ENCODE measurements around the gene FAM98B. TPM values are rescaled to one million over a fixed set of nuclear protein-coding genes. Genes with fewer than 3 reads are reported as not detected.

Gene FAM98B
- total RNA-seq, 1 experiment from 2014 or later = 38.1 TPM

DNA sequence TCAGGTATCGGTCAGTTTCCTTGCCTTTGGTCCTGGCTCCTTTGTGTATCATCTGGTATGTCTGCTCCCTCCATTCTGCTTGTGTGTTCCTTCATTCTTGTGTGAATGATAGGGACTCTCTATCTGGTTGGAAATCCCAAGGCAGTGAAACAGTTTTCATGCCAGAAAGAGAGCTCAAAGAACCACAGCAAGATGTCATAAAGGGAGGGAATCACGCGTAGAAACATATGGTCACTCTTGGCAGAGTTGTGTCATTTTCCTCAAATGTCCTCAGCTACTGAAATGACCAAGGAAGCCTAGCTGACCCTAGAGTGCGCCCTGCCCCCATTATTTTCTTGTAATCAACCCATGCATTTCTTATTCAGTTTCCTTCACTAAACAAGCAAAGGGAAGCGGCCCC is 62.7 kb downstream of the FAM98B start:
- no peaks in the 10 kb centered on the region for H3K9me3 Mint-ChIP-seq
- H3K27ac Mint-ChIP-seq = peak overlapping the region; percentile 93
- ChIA-PET CTCF (interaction anchor here (1.1 to 3.4 kb wide), 4 partner anchors 47 to 183 kb away, joined by 3 to 20 read pairs (median 15); partner anchors contain the start of gene RASGRP1), POLR2A (no interaction called here)
- H3K27me3 Mint-ChIP-seq (ENCODE audit: low read depth) = no peaks in the 10 kb centered on the region
- TF ChIP-seq JUN (CRISPR knock-in tag; IDR thresholded peaks at IDR 0.05) (no peak), ESRRA (CRISPR knock-in tag; IDR thresholded peaks at IDR 0.05; ENCODE audit: borderline replicate concordance) (no peak), FOXJ3 (CRISPR knock-in tag; IDR thresholded peaks at IDR 0.05; ENCODE audit: borderline replicate concordance) (no peak)
- H3K4me1 Mint-ChIP-seq = peaks cover 41% of the 10 kb centered on the region
- no peak for DNase-seq (ENCODE audit: low spot score)
- H3K36me3 Mint-ChIP-seq = no peaks in the 10 kb centered on the region
- no peak for ATAC-seq
- no peak overlapping the region for H3K4me3 Mint-ChIP-seq

DNA sequence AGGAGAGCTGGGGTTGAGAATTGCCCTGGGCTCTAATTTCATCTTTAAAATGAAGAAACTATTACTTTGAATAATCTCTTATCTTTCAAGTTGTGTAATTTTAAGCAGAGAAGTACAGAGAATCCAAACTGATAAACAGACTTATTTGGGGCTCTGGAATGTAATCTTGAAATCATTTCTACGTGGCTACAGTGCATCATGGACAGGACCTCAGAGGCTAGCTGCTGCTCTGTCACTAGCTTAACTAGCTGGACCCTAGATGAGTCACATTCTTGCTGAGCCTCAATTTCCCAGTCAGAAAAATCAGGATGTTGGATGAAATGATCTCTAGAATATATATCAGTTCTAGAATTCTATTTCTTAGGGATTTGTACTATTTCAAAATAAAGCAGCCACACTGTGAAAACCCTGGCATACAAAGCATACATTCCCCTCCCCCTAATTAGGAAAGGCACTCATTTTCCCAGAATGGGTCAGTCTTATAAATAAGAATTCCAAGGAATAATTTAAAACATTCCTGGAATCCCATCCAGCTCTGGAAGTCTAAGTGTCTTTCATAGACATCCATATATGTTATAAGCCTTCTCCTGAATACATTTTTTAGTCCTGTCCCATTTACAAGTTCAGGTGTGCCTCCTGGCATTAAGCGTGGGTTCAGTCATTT is 63.5 kb downstream of the FAM98B start:
- Mint-ChIP-seq H3K27me3 (ENCODE audit: low read depth) (no peaks in the 10 kb centered on the region), H3K4me3 (no peak overlapping the region), H3K4me1 (peaks cover 41% of the 10 kb centered on the region), H3K9me3 (no peaks in the 10 kb centered on the region), H3K36me3 (no peaks in the 10 kb centered on the region), H3K27ac (no peak overlapping the region)
- DNase-seq (ENCODE audit: low spot score) = no peak
- TF ChIP-seq, protein P1, sequence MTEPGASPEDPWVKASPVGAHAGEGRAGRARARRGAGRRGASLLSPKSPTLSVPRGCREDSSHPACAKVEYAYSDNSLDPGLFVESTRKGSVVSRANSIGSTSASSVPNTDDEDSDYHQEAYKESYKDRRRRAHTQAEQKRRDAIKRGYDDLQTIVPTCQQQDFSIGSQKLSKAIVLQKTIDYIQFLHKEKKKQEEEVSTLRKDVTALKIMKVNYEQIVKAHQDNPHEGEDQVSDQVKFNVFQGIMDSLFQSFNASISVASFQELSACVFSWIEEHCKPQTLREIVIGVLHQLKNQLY (CRISPR knock-in tag; IDR thresholded peaks at IDR 0.05) = no peak
- ChIA-PET CTCF (interaction anchor here (1.1 to 3.4 kb wide), 4 partner anchors 47 to 182 kb away, joined by 3 to 20 read pairs (median 15); partner anchors contain the start of gene RASGRP1), POLR2A (no interaction called here)
- no peak for ATAC-seq

DNA sequence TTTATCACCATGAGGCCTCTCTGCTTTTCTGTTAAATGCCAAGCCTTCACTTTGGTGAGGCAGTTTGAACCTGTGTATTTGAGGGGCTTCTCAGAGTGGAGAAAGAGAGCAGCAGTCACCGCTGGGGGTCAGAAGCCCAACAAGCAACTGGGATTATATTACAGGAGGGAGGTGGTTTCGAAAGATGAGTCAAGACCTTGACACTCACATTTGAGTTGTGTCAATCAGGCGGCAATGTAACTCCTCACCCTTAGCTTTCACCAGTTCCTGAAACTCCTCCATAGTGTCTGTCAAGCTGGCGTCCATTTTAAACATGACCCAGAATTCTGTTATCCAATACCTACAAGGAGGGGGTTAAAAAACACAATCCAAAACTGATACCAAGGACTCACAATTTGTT is 64.2 kb downstream of the FAM98B start:
- Mint-ChIP-seq H3K4me3 (no peak overlapping the region), H3K9me3 (no peaks in the 10 kb centered on the region), H3K36me3 (no peaks in the 10 kb centered on the region), H3K27me3 (ENCODE audit: low read depth) (no peaks in the 10 kb centered on the region), H3K27ac (no peak overlapping the region; the same call in 1 of the 2 replicates), H3K4me1 (peaks cover 44% of the 10 kb centered on the region)
- DNase-seq (ENCODE audit: low spot score) = no peak
- ChIA-PET POLR2A (no interaction called here), CTCF (interaction anchor here (1.1 to 3.1 kb wide), 3 partner anchors 46 to 182 kb away, joined by 3 to 20 read pairs (median 10); partner anchors contain the start of gene RASGRP1)
- ATAC-seq = no peak
- TF ChIP-seq RORB (CRISPR knock-in tag; IDR thresholded peaks at IDR 0.05) = no peak
- no peak for TF ChIP-seq CREM (CRISPR knock-in tag; IDR thresholded peaks at IDR 0.05)
- TF ChIP-seq, protein P2, sequence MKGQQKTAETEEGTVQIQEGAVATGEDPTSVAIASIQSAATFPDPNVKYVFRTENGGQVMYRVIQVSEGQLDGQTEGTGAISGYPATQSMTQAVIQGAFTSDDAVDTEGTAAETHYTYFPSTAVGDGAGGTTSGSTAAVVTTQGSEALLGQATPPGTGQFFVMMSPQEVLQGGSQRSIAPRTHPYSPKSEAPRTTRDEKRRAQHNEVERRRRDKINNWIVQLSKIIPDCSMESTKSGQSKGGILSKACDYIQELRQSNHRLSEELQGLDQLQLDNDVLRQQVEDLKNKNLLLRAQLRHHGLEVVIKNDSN (CRISPR knock-in tag; IDR thresholded peaks at IDR 0.05) = no peak
- TF ChIP-seq, protein P3, sequence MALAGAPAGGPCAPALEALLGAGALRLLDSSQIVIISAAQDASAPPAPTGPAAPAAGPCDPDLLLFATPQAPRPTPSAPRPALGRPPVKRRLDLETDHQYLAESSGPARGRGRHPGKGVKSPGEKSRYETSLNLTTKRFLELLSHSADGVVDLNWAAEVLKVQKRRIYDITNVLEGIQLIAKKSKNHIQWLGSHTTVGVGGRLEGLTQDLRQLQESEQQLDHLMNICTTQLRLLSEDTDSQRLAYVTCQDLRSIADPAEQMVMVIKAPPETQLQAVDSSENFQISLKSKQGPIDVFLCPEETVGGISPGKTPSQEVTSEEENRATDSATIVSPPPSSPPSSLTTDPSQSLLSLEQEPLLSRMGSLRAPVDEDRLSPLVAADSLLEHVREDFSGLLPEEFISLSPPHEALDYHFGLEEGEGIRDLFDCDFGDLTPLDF (CRISPR knock-in tag; IDR thresholded peaks at IDR 0.05) = no peak
- no peak for TF ChIP-seq GTF2I (CRISPR knock-in tag; conservative IDR thresholded peaks at IDR 0.05)
- TF ChIP-seq, protein P4, sequence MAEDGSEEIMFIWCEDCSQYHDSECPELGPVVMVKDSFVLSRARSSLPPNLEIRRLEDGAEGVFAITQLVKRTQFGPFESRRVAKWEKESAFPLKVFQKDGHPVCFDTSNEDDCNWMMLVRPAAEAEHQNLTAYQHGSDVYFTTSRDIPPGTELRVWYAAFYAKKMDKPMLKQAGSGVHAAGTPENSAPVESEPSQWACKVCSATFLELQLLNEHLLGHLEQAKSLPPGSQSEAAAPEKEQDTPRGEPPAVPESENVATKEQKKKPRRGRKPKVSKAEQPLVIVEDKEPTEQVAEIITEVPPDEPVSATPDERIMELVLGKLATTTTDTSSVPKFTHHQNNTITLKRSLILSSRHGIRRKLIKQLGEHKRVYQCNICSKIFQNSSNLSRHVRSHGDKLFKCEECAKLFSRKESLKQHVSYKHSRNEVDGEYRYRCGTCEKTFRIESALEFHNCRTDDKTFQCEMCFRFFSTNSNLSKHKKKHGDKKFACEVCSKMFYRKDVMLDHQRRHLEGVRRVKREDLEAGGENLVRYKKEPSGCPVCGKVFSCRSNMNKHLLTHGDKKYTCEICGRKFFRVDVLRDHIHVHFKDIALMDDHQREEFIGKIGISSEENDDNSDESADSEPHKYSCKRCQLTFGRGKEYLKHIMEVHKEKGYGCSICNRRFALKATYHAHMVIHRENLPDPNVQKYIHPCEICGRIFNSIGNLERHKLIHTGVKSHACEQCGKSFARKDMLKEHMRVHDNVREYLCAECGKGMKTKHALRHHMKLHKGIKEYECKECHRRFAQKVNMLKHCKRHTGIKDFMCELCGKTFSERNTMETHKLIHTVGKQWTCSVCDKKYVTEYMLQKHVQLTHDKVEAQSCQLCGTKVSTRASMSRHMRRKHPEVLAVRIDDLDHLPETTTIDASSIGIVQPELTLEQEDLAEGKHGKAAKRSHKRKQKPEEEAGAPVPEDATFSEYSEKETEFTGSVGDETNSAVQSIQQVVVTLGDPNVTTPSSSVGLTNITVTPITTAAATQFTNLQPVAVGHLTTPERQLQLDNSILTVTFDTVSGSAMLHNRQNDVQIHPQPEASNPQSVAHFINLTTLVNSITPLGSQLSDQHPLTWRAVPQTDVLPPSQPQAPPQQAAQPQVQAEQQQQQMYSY (CRISPR knock-in tag; IDR thresholded peaks at IDR 0.05) = no peak
- TF ChIP-seq GRHL2 (CRISPR knock-in tag; IDR thresholded peaks at IDR 0.05; ENCODE audit: insufficient replicate concordance, severe bottlenecking) = no peak
- TF ChIP-seq, protein P5, sequence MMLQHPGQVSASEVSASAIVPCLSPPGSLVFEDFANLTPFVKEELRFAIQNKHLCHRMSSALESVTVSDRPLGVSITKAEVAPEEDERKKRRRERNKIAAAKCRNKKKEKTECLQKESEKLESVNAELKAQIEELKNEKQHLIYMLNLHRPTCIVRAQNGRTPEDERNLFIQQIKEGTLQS (CRISPR knock-in tag; conservative IDR thresholded peaks at IDR 0.05) = no peak
- TF ChIP-seq ARID4B (CRISPR knock-in tag; IDR thresholded peaks at IDR 0.05; ENCODE audit: borderline replicate concordance) = no peak
- TF ChIP-seq ZNF317 (CRISPR knock-in tag; IDR thresholded peaks at IDR 0.05; ENCODE audit: borderline replicate concordance, low read depth) = no peak
- no peak for TF ChIP-seq CTCF (IDR thresholded peaks at IDR 0.05)
- TF ChIP-seq PREB (CRISPR knock-in tag; IDR thresholded peaks at IDR 0.05; ENCODE audit: borderline replicate concordance) = no peak
